Keratinocyte (primary cell): ENCODE data around the gene SSBP4.

ENCODE experiments used
- EZH2 ChIP-seq: IDR thresholded peaks from one replicate; pipeline ENCODE4 v1.6.1; 2012; ENCODE audit warnings: inconsistent platforms, mild to moderate bottlenecking, low read length, moderate library complexity
- TF ChIP-seq, protein P1 (sequence below), 3 experiments: IDR thresholded peaks in 1 of 3; conservative IDR thresholded peaks in 1 of 3; optimal IDR thresholded peaks in 1 of 3; 2 replicates in 2 of 3; 3 replicates in 1 of 3; pipeline versions ENCODE3 to v1.5.1; 2011; ENCODE audit warnings: low read length in 3 of 3, mild to moderate bottlenecking in 3 of 3, moderate library complexity in 2 of 3, control low read depth in 1 of 3, inconsistent platforms in 1 of 3; ENCODE audit not compliant: insufficient read depth in 2 of 3; ENCODE audit errors: extremely low read depth in 1 of 3

DNA sequence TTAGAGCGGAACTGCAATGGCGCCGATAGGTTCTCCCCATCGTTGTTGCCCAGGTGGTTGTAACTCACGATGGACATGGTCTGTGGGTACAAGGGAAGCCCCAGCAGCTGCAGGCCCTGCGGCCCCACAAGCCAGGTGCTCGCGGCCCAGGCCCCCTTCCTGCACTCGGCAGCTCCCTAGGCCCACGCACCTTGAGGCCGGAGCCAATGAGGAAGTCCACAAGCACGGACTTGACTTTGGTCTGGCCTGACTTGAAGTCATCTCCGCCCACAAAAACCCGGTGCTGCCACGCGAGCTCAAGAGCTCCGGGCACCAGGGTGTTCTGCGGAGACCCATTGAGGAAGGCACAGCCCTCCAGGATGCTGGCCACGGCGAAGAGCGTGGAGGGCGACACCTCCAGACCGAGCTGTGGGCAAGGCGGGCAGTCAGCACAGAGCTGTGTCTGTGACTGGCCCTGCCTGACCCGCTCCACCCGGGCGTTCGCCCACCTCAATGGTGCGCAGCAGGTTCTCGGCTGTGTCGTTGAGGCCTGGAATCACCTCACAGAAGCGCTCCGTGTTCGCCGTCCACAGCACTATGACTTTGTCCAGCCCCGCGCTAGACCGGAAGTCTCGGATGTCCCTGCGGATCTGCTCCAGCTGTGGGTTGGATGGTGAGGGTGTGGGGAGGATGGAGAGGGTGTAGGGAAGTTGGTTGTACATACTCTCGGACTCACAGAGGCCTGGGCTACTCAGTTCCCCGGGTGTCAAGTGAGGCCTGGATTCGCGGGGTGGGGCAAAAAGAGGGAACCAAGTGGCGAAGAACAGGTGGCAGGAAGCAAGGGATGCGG, 16.9 kb downstream of the SSBP4 start:
- TF ChIP-seq, protein P1, sequence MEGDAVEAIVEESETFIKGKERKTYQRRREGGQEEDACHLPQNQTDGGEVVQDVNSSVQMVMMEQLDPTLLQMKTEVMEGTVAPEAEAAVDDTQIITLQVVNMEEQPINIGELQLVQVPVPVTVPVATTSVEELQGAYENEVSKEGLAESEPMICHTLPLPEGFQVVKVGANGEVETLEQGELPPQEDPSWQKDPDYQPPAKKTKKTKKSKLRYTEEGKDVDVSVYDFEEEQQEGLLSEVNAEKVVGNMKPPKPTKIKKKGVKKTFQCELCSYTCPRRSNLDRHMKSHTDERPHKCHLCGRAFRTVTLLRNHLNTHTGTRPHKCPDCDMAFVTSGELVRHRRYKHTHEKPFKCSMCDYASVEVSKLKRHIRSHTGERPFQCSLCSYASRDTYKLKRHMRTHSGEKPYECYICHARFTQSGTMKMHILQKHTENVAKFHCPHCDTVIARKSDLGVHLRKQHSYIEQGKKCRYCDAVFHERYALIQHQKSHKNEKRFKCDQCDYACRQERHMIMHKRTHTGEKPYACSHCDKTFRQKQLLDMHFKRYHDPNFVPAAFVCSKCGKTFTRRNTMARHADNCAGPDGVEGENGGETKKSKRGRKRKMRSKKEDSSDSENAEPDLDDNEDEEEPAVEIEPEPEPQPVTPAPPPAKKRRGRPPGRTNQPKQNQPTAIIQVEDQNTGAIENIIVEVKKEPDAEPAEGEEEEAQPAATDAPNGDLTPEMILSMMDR (optimal IDR thresholded peaks at IDR 0.05 in 1 of 3, IDR thresholded peaks at IDR 0.05 in 1 of 3, conservative IDR thresholded peaks at IDR 0.05 in 1 of 3; ENCODE audit: extremely low read depth in 1 of 3, insufficient read depth in 2 of 3, low read length in 3 of 3): no peak
- no peak for TF ChIP-seq EZH2
